WTC11 (cell line): ENCODE data around the gene TGFBR2. TPM values are rescaled to one million over a fixed set of nuclear protein-coding genes. Genes with fewer than 3 reads are reported as not detected.

ENCODE experiments used
- ATAC-seq: fragments of 200-7000 bp; cut with Tn5 transposase; 2 replicates; pipeline ENCODE4 v1.10.0; 2021; ENCODE audit warnings: mild to moderate bottlenecking, moderate library complexity
- CTCF ChIA-PET: fragments of 300-600 bp; sonication (Branson Sonifier 250); formaldehyde crosslinking; loops from one replicate; lab custom pipeline; 2021; ENCODE audit warnings: antibody characterized with exemption; lab: Charles Lee
- POLR2A ChIA-PET: fragments of 350-600 bp; sonication (Branson Sonifier 250); formaldehyde crosslinking; loops from one replicate; lab custom pipeline; 2021; ENCODE audit warnings: antibody characterized with exemption; lab: Charles Lee
- DNase-seq: peaks from one replicate; pipeline ENCODE4 v3.0.0; 2021; ENCODE audit warnings: low spot score
- H3K27ac Mint-ChIP-seq: 2 replicates; pipeline ENCODE4 v1.8.0; 2021; ENCODE audit warnings: mixed read lengths
- H3K27me3 Mint-ChIP-seq: 2 replicates; pipeline ENCODE4 v1.8.0; 2021; ENCODE audit warnings: low read depth, mild to moderate bottlenecking, moderate library complexity, mixed read lengths
- H3K36me3 Mint-ChIP-seq: 2 replicates; pipeline ENCODE4 v1.8.0; 2021; ENCODE audit warnings: mixed read lengths
- H3K4me1 Mint-ChIP-seq: 2 replicates; pipeline ENCODE4 v1.8.0; 2022; ENCODE audit warnings: mixed read lengths
- H3K4me3 Mint-ChIP-seq: 2 replicates; pipeline ENCODE4 v1.8.0; 2021; ENCODE audit warnings: mild to moderate bottlenecking, moderate library complexity, mixed read lengths
- H3K9me3 Mint-ChIP-seq: 2 replicates; pipeline ENCODE4 v1.8.0; 2021; ENCODE audit warnings: mixed read lengths
- ARID4B ChIP-seq: sonication (generic); formaldehyde crosslinking; IDR thresholded peaks from 2 replicates; pipeline ENCODE4 v1.8.0; 2023; ENCODE audit warnings: missing genetic modification reagents, mild to moderate bottlenecking, borderline replicate concordance
- CBFB ChIP-seq: sonication (generic); formaldehyde crosslinking; IDR thresholded peaks from 2 replicates; pipeline ENCODE4 v1.8.1; 2022; ENCODE audit warnings: mild to moderate bottlenecking, low read depth, missing genetic modification reagents
- HMGA2 ChIP-seq: fragments of 250-450 bp; sonication (Bioruptor Pico); IDR thresholded peaks from 2 replicates; pipeline ENCODE4 v1.4.0; 2021; ENCODE audit warnings: mild to moderate bottlenecking, moderate library complexity
- IRF2 ChIP-seq: sonication (generic); formaldehyde crosslinking; IDR thresholded peaks from 2 replicates; pipeline ENCODE4 v1.8.0; 2022; ENCODE audit warnings: low read depth, missing genetic modification reagents, borderline replicate concordance
- NR2C2 ChIP-seq: sonication (generic); formaldehyde crosslinking; IDR thresholded peaks from 2 replicates; pipeline ENCODE4 v1.8.0; 2022; ENCODE audit warnings: mild to moderate bottlenecking, missing genetic modification reagents
- NR3C1 ChIP-seq: sonication (generic); formaldehyde crosslinking; conservative IDR thresholded peaks from 2 replicates; pipeline ENCODE4 v1.8.1; 2023; ENCODE audit warnings: low read depth, mild to moderate bottlenecking, missing genetic modification reagents
- SP1 ChIP-seq: sonication (generic); formaldehyde crosslinking; conservative IDR thresholded peaks from 2 replicates; pipeline ENCODE4 v1.8.1; 2022; ENCODE audit warnings: missing genetic modification reagents
- TEAD4 ChIP-seq: sonication (generic); formaldehyde crosslinking; IDR thresholded peaks from 2 replicates; pipeline ENCODE4 v1.8.0; 2022; ENCODE audit warnings: mild to moderate bottlenecking, missing genetic modification reagents
- ZBTB21 ChIP-seq: sonication (generic); formaldehyde crosslinking; IDR thresholded peaks from 2 replicates; pipeline ENCODE4 v1.8.1; 2023; ENCODE audit warnings: mild to moderate bottlenecking, missing genetic modification reagents, borderline replicate concordance
- ZNF232 ChIP-seq: sonication (generic); formaldehyde crosslinking; IDR thresholded peaks from 2 replicates; pipeline ENCODE4 v1.8.0; 2022; ENCODE audit warnings: mild to moderate bottlenecking, missing genetic modification reagents
- ZNF263 ChIP-seq: sonication (generic); formaldehyde crosslinking; IDR thresholded peaks from 2 replicates; pipeline ENCODE4 v1.8.1; 2022; ENCODE audit warnings: low read depth, mild to moderate bottlenecking, moderate library complexity, missing genetic modification reagents
- ZNF423 ChIP-seq: fragments of 250-450 bp; sonication (Bioruptor Pico); IDR thresholded peaks from 2 replicates; pipeline ENCODE4 v2.1.2; 2022; ENCODE audit warnings: mild to moderate bottlenecking, moderate library complexity
- ZSCAN18 ChIP-seq: fragments of 250-450 bp; sonication (Bioruptor Pico); IDR thresholded peaks from 2 replicates; pipeline ENCODE4 v2.1.2; 2022; ENCODE audit warnings: mild to moderate bottlenecking, moderate library complexity
- total RNA-seq: library from RNA; stranded (reverse); gene quantifications from 3 replicates; pipeline ENCODE4 v1.2.3, GENCODE V29; 2021
- TF ChIP-seq, protein P1 (sequence below): sonication (generic); formaldehyde crosslinking; IDR thresholded peaks from 2 replicates; pipeline ENCODE4 v1.8.1; 2022; ENCODE audit warnings: missing genetic modification reagents, borderline replicate concordance
- TF ChIP-seq, protein P2 (sequence below): sonication (generic); formaldehyde crosslinking; IDR thresholded peaks from 2 replicates; pipeline ENCODE4 v1.8.1; 2023; ENCODE audit warnings: mild to moderate bottlenecking, missing genetic modification reagents, moderate library complexity
- TF ChIP-seq, protein P3 (sequence below): sonication (generic); formaldehyde crosslinking; conservative IDR thresholded peaks from 2 replicates; pipeline ENCODE4 v1.8.1; 2022; ENCODE audit warnings: mild to moderate bottlenecking, missing genetic modification reagents
- TF ChIP-seq, protein P4 (sequence below): sonication (generic); formaldehyde crosslinking; IDR thresholded peaks from 2 replicates; pipeline ENCODE4 v1.8.0; 2022; ENCODE audit warnings: mild to moderate bottlenecking, missing genetic modification reagents
- TF ChIP-seq, protein P5 (sequence below): fragments of 250-450 bp; sonication (Bioruptor Pico); IDR thresholded peaks from 2 replicates; pipeline ENCODE4 v1.9.0; 2021; ENCODE audit warnings: mild to moderate bottlenecking

The TGFBR2 gene
- total RNA-seq, 1 experiment from 2014 or later: 9.6 TPM

DNA sequence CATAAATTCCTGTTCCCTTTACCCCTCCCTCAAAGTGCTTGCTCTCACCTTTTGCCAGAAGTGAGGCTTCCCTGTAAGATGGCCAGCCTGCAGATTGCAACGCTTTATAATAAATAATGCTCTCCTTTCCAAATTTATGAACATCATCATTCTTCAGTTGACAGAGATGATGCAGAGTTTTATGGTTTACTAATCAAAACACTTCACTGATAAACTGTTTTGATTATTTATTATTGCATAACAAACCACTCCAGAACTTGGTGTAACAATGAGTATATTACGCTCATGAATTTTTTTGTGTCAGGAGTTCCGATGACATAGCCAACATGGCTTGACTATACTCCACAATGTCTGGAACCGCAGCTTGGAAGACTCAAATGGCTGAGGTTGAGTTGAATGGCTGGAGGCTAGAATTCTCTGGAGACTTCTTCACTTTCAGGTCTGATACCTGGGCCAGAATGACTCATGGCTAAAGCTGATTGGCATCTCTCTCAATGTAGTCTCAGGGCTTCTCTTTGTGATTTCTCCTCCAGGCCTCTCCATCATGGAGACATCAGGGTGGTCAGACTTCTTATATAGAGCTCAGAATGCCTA, 27.3 kb upstream of the TGFBR2 start (continued):
- TF ChIP-seq ARID4B (CRISPR knock-in tag) (no peak), ZBTB21 (CRISPR knock-in tag) (no peak), CBFB (CRISPR knock-in tag) (no peak), NR3C1 (no peak), ZSCAN18 (CRISPR knock-in tag) (no peak), SP1 (CRISPR knock-in tag) (no peak)
- TF ChIP-seq, protein P1, sequence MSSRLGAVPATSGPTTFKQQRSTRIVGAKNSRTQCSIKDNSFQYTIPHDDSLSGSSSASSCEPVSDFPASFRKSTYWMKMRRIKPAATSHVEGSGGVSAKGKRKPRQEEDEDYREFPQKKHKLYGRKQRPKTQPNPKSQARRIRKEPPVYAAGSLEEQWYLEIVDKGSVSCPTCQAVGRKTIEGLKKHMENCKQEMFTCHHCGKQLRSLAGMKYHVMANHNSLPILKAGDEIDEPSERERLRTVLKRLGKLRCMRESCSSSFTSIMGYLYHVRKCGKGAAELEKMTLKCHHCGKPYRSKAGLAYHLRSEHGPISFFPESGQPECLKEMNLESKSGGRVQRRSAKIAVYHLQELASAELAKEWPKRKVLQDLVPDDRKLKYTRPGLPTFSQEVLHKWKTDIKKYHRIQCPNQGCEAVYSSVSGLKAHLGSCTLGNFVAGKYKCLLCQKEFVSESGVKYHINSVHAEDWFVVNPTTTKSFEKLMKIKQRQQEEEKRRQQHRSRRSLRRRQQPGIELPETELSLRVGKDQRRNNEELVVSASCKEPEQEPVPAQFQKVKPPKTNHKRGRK: no peak
- TF ChIP-seq, protein P2, sequence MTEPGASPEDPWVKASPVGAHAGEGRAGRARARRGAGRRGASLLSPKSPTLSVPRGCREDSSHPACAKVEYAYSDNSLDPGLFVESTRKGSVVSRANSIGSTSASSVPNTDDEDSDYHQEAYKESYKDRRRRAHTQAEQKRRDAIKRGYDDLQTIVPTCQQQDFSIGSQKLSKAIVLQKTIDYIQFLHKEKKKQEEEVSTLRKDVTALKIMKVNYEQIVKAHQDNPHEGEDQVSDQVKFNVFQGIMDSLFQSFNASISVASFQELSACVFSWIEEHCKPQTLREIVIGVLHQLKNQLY (CRISPR knock-in tag): no peak

GRCh38 chr3:30581067-30581585, 25.3 kb upstream of the TGFBR2 start:
- ChIA-PET CTCF (interaction anchor here (0.6 to 0.8 kb wide), 3 partner anchors 14 to 227 kb away, joined by 3 to 4 read pairs (median 3); no protein-coding TSS in a partner anchor), POLR2A (no interaction called here)
- Mint-ChIP-seq H3K9me3 (no peaks in the 10 kb centered on the region), H3K36me3 (no peaks in the 10 kb centered on the region), H3K27ac (no peak overlapping the region), H3K4me3 (no peak overlapping the region), H3K27me3 (no peaks in the 10 kb centered on the region; the same call in 1 of the 2 replicates), H3K4me1 (peaks cover 17% of the 10 kb centered on the region)
- TF ChIP-seq NR3C1 (no peak), ZNF232 (CRISPR knock-in tag) (no peak), IRF2 (CRISPR knock-in tag) (no peak)
- TF ChIP-seq, protein P3, sequence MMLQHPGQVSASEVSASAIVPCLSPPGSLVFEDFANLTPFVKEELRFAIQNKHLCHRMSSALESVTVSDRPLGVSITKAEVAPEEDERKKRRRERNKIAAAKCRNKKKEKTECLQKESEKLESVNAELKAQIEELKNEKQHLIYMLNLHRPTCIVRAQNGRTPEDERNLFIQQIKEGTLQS (CRISPR knock-in tag): no peak
- TF ChIP-seq, protein P4, sequence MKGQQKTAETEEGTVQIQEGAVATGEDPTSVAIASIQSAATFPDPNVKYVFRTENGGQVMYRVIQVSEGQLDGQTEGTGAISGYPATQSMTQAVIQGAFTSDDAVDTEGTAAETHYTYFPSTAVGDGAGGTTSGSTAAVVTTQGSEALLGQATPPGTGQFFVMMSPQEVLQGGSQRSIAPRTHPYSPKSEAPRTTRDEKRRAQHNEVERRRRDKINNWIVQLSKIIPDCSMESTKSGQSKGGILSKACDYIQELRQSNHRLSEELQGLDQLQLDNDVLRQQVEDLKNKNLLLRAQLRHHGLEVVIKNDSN (CRISPR knock-in tag): no peak
- ATAC-seq (peak; percentile 65), DNase-seq (no peak)

DNA sequence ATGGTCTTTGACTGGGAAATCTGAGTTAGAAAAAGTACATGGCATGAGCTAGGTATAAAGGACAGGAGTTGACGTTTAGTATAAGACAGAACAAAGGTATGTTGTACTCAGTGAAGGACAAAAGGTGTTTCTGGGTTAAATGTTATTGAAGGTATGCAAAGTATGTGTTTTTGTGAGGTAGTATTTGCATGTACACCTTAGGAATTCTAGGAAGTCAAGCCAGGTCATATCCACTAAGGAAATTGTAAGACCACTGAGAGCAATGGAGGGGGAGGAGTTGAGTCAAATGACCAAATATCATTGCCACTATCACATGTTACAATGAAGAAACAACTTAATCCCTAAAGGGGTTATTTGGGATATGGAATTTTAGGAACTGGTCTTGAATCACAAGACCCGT, 24.4 kb upstream of the TGFBR2 start:
- no peak for TF ChIP-seq HMGA2 (CRISPR knock-in tag)
- TF ChIP-seq ZNF263 (CRISPR knock-in tag): no peak
- TF ChIP-seq NR2C2 (CRISPR knock-in tag): no peak
- TF ChIP-seq ZNF423: no peak
- no peak for TF ChIP-seq TEAD4 (CRISPR knock-in tag)
- TF ChIP-seq, protein P5, sequence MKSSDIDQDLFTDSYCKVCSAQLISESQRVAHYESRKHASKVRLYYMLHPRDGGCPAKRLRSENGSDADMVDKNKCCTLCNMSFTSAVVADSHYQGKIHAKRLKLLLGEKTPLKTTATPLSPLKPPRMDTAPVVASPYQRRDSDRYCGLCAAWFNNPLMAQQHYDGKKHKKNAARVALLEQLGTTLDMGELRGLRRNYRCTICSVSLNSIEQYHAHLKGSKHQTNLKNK: no peak
- H3K27me3 Mint-ChIP-seq: no peaks in the 10 kb centered on the region; the same call in 1 of the 2 replicates
- POLR2A ChIA-PET: no interaction called here
- no peak overlapping the region for H3K27ac Mint-ChIP-seq
- peaks cover 17% of the 10 kb centered on the region for H3K4me1 Mint-ChIP-seq
- ATAC-seq: peak; percentile 19; the same call in 1 of the 2 replicates
- H3K36me3 Mint-ChIP-seq: no peaks in the 10 kb centered on the region
- DNase-seq: no peak
- H3K9me3 Mint-ChIP-seq: no peaks in the 10 kb centered on the region
- H3K4me3 Mint-ChIP-seq: no peak overlapping the region
- CTCF ChIA-PET: interaction anchor here (0.7 kb wide), 1 partner anchor 15 kb away, joined by 3 read pairs; no protein-coding TSS in a partner anchor
